ENCODE results near the gene TMOD1.

GRCh38 chr9:97534961-97535594 lies 33.6 kb downstream of the TMOD1 start:
- TF ChIP-seq POLR2A (IDR thresholded peaks at IDR 0.05) = no peak
- TF ChIP-seq CTCF (IDR thresholded peaks at IDR 0.05) = no peak

Measured in testis (tissue), 2 donors.